Breast epithelium (tissue), 3 donors: ENCODE data around the gene CEP55.

ENCODE experiments used
- POLR2AphosphoS5 ChIP-seq, 3 donors: sonication (generic); formaldehyde crosslinking; IDR thresholded peaks; one replicate each; pipeline ENCODE4 v1.6.1; 2017; ENCODE audit warnings: antibody characterized with exemption in 3 of 3
- TF ChIP-seq, protein P1 (sequence below), 3 donors: fragments of 450-650 bp; IDR thresholded peaks; one replicate each; pipeline ENCODE4 v1.5.1; 2016 to 2017; ENCODE audit warnings: antibody characterized with exemption in 3 of 3, mild to moderate bottlenecking in 3 of 3, moderate library complexity in 3 of 3

DNA sequence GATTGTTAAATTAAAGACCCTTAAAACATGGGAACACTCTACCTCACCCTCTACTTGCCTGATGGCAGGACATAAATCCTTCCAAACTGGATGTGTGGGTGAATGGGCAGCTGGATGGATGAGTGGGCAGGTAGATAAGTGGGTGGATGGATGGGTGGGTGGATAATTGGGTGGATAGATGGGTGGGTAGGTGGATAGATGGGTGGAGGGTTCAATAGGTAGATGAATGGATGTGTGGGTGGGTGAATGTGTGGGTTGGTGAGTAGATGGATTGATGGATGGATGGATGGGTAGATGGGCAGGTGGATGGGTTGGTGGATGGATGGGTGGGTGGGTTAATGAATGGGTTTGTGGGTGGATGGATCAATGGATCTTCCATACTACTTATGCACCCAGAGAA is 51.1 kb downstream of the CEP55 start:
- TF ChIP-seq, protein P1, sequence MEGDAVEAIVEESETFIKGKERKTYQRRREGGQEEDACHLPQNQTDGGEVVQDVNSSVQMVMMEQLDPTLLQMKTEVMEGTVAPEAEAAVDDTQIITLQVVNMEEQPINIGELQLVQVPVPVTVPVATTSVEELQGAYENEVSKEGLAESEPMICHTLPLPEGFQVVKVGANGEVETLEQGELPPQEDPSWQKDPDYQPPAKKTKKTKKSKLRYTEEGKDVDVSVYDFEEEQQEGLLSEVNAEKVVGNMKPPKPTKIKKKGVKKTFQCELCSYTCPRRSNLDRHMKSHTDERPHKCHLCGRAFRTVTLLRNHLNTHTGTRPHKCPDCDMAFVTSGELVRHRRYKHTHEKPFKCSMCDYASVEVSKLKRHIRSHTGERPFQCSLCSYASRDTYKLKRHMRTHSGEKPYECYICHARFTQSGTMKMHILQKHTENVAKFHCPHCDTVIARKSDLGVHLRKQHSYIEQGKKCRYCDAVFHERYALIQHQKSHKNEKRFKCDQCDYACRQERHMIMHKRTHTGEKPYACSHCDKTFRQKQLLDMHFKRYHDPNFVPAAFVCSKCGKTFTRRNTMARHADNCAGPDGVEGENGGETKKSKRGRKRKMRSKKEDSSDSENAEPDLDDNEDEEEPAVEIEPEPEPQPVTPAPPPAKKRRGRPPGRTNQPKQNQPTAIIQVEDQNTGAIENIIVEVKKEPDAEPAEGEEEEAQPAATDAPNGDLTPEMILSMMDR (IDR thresholded peaks at IDR 0.05) = no peak
- TF ChIP-seq POLR2AphosphoS5 (IDR thresholded peaks at IDR 0.05) = no peak
